Coronary artery (tissue), 2 donors: Measurements from ENCODE around the gene KCNQ2.

ENCODE experiments used
- DNase-seq: peaks from one replicate; pipeline ENCODE4 v3.0.0-alpha.2; 2017; ENCODE audit warnings: low spot score
- H3K27ac ChIP-seq, 2 donors: fragments of 200-600 bp; sonication (generic); one replicate each; pipeline ENCODE4 v1.5.1; 2016 to 2019
- H3K4me3 ChIP-seq: fragments of 200-600 bp; sonication (generic); 2 replicates; pipeline ENCODE4 v1.5.1; 2016; ENCODE audit warnings: mild to moderate bottlenecking, moderate library complexity
- TF ChIP-seq, protein P1 (sequence below): fragments of 200-600 bp; sonication (generic); IDR thresholded peaks from one replicate; pipeline ENCODE4 v1.5.1; 2019; ENCODE audit warnings: antibody characterized with exemption

Gene KCNQ2

GRCh38 chr20:63361519-63362435 is 110.7 kb downstream of the KCNQ2 start:
- no peak for DNase-seq
- H3K27ac ChIP-seq = no peak overlapping the region
- TF ChIP-seq, protein P1, sequence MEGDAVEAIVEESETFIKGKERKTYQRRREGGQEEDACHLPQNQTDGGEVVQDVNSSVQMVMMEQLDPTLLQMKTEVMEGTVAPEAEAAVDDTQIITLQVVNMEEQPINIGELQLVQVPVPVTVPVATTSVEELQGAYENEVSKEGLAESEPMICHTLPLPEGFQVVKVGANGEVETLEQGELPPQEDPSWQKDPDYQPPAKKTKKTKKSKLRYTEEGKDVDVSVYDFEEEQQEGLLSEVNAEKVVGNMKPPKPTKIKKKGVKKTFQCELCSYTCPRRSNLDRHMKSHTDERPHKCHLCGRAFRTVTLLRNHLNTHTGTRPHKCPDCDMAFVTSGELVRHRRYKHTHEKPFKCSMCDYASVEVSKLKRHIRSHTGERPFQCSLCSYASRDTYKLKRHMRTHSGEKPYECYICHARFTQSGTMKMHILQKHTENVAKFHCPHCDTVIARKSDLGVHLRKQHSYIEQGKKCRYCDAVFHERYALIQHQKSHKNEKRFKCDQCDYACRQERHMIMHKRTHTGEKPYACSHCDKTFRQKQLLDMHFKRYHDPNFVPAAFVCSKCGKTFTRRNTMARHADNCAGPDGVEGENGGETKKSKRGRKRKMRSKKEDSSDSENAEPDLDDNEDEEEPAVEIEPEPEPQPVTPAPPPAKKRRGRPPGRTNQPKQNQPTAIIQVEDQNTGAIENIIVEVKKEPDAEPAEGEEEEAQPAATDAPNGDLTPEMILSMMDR = no peak
- H3K4me3 ChIP-seq = no peak overlapping the region

GRCh38 chr20:63360850-63361518 is 111.5 kb downstream of the KCNQ2 start, which contains the start of gene CHRNA4:
Gene CHRNA4 (minus strand): TSS chr20:63361349. CDS start chr20:63361165, 184 bp downstream.
- TF ChIP-seq, protein P1 = no peak
- Histone ChIP-seq H3K27ac (no peak within 1 kb of the TSS), H3K4me3 (peak within 1 kb of the TSS; percentile 38)
- no peak for DNase-seq

- TF ChIP-seq, protein P1 = no peak
- H3K4me3 ChIP-seq = peak overlapping the region; percentile 38
- H3K27ac ChIP-seq = no peak overlapping the region
- no peak for DNase-seq
Measured at GRCh38 chr20:63359937-63360849, 112.3 kb downstream of the KCNQ2 start.

GRCh38 chr20:63359164-63359934 is 113.1 kb downstream of the KCNQ2 start:
- no peak overlapping the region for H3K4me3 ChIP-seq
- no peak overlapping the region for H3K27ac ChIP-seq
- DNase-seq = no peak
- TF ChIP-seq, protein P1 = no peak

GRCh38 chr20:63357921-63358905 is 114.2 kb downstream of the KCNQ2 start:
- DNase-seq = no peak
- Histone ChIP-seq H3K4me3 (no peak overlapping the region), H3K27ac (no peak overlapping the region)
- TF ChIP-seq, protein P1 = no peak
